ENCODE measurements around the gene EDIL3. TPM values are rescaled to one million over a fixed set of nuclear protein-coding genes. Genes with fewer than 3 reads are reported as not detected.

Gene EDIL3
- total and polyA plus RNA-seq, 2 of the 13 experiments (the other 11 are each of a cell fraction or from before 2014, with no cell fraction given): 0.01 TPM; not detected in 1

DNA sequence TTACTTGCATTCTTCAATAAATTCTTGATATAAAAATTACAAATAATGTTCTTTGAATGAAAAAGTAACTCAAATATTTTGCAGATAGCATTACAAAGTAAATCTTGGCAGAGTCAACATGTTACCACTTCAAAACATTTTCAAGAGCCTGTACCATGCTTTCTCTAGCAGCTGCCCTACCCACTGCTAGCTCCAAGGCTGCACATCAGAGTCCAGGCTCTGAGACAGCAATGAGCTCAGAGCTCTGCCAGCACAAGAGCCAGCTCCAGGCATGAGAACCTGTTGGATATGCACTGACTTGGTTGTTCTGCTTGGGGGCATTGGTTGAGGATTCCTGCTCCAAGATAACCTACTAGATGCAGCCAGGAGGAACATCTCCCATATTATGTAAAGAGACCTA, 452.7 kb downstream of the EDIL3 start:
- H3K4me1 ChIP-seq (ENCODE audit: insufficient read depth, low read length): no peaks in the 10 kb centered on the region
- ATAC-seq (no peak), DNase-seq (ENCODE audit: low spot score) (no peak), FAIRE-seq (no peak)
- no peaks in the 10 kb centered on the region for H3K27me3 ChIP-seq (ENCODE audit: control insufficient read depth in 1 of 2, insufficient read depth in 2 of 2, low read length in 2 of 2)
- peaks cover 12% of the 10 kb centered on the region; the same call in 1 of the 2 replicates for H3K9me3 ChIP-seq (ENCODE audit: low read length)
- no peak overlapping the region for H3K27ac ChIP-seq (ENCODE audit: extremely low read length, insufficient read depth, low read length)
- no peak overlapping the region for H3K4me2 ChIP-seq (ENCODE audit: low read depth, low read length)
- H4K20me1 ChIP-seq (ENCODE audit: insufficient read depth, low read length): no peaks in the 10 kb centered on the region
- no peak overlapping the region for H3K9ac ChIP-seq (ENCODE audit: insufficient read depth, low read depth, low read length)
- in situ Hi-C loops (cut with HindIII; ENCODE audit: extremely low pct_ligation_motif_present, low pct_unique_long_range_greater_than_20kb) (no loop called here), intact Hi-C loops (cut with micrococcal nuclease; ENCODE audit: unreplicated experiment) (no loop called here)
- H3K36me3 ChIP-seq (replicated peaks in 1 of 2; ENCODE audit: control insufficient read depth in 1 of 2, insufficient read depth in 2 of 2, low read length in 2 of 2): no peaks in the 10 kb centered on the region
- TF ChIP-seq, protein P1, sequence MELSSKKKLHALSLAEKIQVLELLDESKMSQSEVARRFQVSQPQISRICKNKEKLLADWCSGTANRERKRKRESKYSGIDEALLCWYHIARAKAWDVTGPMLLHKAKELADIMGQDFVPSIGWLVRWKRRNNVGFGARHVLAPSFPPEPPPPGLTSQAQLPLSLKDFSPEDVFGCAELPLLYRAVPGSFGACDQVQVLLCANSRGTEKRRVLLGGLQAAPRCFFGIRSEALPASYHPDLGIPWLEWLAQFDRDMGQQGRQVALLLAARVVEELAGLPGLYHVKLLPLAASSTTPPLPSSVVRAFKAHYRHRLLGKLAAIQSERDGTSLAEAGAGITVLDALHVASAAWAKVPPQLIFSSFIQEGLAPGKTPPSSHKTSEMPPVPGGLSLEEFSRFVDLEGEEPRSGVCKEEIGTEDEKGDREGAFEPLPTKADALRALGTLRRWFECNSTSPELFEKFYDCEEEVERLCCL (CRISPR knock-in tag; IDR thresholded peaks at IDR 0.05; ENCODE audit: borderline replicate concordance): no peak
- no peak for TF ChIP-seq ZNF7 (CRISPR knock-in tag; IDR thresholded peaks at IDR 0.05)
- no peak for TF ChIP-seq TCF7 (IDR thresholded peaks at IDR 0.05; ENCODE audit: low read depth)
- no peak overlapping the region for H2AFZ ChIP-seq (ENCODE audit: low read length)
- ChIA-PET CTCF (ENCODE audit: low intra/inter-chr PET ratio, low total read pairs) (no interaction called here), POLR2A (no interaction called here)
- BruUV-seq (replicated peaks): no TSS peak
- H3K4me3 ChIP-seq (replicated peaks in 1 of 3; ENCODE audit: insufficient read depth in 1 of 3, low read depth in 2 of 3, low read length in 3 of 3): no peak overlapping the region
- H3K79me2 ChIP-seq (ENCODE audit: insufficient read depth, low read length): no peaks in the 10 kb centered on the region

GRCh38 chr5:83927140-83927733, 457.4 kb downstream of the EDIL3 start:
- ChIA-PET POLR2A (no interaction called here), CTCF (ENCODE audit: low intra/inter-chr PET ratio, low total read pairs) (interaction anchor here (1.9 kb wide), 1 partner anchor 209 kb away, joined by 6 read pairs; no protein-coding TSS in a partner anchor)
- 2% methylated on average over 4 of the region's 4 CpGs for WGBS (ENCODE audit: low lambda C conversion rate)
- no TSS peak for BruUV-seq (replicated peaks)
- Histone ChIP-seq H3K9me3 (ENCODE audit: low read length) (peaks cover 4% of the 10 kb centered on the region; the same call in 1 of the 2 replicates), H3K9ac (ENCODE audit: insufficient read depth, low read depth, low read length) (no peak overlapping the region), H3K79me2 (ENCODE audit: insufficient read depth, low read length) (no peaks in the 10 kb centered on the region), H3K27me3 (ENCODE audit: control insufficient read depth in 1 of 2, insufficient read depth in 2 of 2, low read length in 2 of 2) (no peaks in the 10 kb centered on the region), H3K27ac (ENCODE audit: extremely low read length, insufficient read depth, low read length) (no peak overlapping the region), H3K4me1 (ENCODE audit: insufficient read depth, low read length) (no peaks in the 10 kb centered on the region), H3K4me2 (ENCODE audit: low read depth, low read length) (no peak overlapping the region), H3K36me3 (replicated peaks in 1 of 2; ENCODE audit: control insufficient read depth in 1 of 2, insufficient read depth in 2 of 2, low read length in 2 of 2) (no peaks in the 10 kb centered on the region), H3K4me3 (replicated peaks in 1 of 3; ENCODE audit: insufficient read depth in 1 of 3, low read depth in 2 of 3, low read length in 3 of 3) (no peak overlapping the region), H2AFZ (ENCODE audit: low read length) (no peak overlapping the region), H4K20me1 (ENCODE audit: insufficient read depth, low read length) (no peaks in the 10 kb centered on the region; the same call in 1 of the 2 replicates)
- FAIRE-seq (peak; percentile 66), DNase-seq (ENCODE audit: low spot score) (peak; percentile 41), ATAC-seq (peak; percentile 80)
- in situ Hi-C loops (cut with HindIII; ENCODE audit: extremely low pct_ligation_motif_present, low pct_unique_long_range_greater_than_20kb): no loop called here
- intact Hi-C loops (cut with micrococcal nuclease; ENCODE audit: unreplicated experiment): loop anchor here (1.0 to 10.0 kb wide), 2 partner anchors 209 to 328 kb away; no protein-coding TSS in a partner anchor
- TF ChIP-seq, protein P2, sequence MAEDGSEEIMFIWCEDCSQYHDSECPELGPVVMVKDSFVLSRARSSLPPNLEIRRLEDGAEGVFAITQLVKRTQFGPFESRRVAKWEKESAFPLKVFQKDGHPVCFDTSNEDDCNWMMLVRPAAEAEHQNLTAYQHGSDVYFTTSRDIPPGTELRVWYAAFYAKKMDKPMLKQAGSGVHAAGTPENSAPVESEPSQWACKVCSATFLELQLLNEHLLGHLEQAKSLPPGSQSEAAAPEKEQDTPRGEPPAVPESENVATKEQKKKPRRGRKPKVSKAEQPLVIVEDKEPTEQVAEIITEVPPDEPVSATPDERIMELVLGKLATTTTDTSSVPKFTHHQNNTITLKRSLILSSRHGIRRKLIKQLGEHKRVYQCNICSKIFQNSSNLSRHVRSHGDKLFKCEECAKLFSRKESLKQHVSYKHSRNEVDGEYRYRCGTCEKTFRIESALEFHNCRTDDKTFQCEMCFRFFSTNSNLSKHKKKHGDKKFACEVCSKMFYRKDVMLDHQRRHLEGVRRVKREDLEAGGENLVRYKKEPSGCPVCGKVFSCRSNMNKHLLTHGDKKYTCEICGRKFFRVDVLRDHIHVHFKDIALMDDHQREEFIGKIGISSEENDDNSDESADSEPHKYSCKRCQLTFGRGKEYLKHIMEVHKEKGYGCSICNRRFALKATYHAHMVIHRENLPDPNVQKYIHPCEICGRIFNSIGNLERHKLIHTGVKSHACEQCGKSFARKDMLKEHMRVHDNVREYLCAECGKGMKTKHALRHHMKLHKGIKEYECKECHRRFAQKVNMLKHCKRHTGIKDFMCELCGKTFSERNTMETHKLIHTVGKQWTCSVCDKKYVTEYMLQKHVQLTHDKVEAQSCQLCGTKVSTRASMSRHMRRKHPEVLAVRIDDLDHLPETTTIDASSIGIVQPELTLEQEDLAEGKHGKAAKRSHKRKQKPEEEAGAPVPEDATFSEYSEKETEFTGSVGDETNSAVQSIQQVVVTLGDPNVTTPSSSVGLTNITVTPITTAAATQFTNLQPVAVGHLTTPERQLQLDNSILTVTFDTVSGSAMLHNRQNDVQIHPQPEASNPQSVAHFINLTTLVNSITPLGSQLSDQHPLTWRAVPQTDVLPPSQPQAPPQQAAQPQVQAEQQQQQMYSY (CRISPR knock-in tag; IDR thresholded peaks at IDR 0.05): no peak
- no peak for TF ChIP-seq NBN (conservative IDR thresholded peaks at IDR 0.05)
- TF ChIP-seq CBX1 (IDR thresholded peaks at IDR 0.05; ENCODE audit: low read depth): no peak
- peak; percentile 70 for TF ChIP-seq STAG1 (CRISPR knock-in tag; IDR thresholded peaks at IDR 0.05)
- TF ChIP-seq, protein P3, sequence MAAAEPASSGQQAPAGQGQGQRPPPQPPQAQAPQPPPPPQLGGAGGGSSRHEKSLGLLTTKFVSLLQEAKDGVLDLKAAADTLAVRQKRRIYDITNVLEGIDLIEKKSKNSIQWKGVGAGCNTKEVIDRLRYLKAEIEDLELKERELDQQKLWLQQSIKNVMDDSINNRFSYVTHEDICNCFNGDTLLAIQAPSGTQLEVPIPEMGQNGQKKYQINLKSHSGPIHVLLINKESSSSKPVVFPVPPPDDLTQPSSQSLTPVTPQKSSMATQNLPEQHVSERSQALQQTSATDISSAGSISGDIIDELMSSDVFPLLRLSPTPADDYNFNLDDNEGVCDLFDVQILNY (CRISPR knock-in tag; conservative IDR thresholded peaks at IDR 0.05): no peak
- TF ChIP-seq ZNF24 (IDR thresholded peaks at IDR 0.05): no peak
- no peak for TF ChIP-seq EP300 (IDR thresholded peaks at IDR 0.05; ENCODE audit: low read depth in 2 of 2, low read length in 2 of 2)
- TF ChIP-seq EP300 (CRISPR knock-in tag; IDR thresholded peaks at IDR 0.05; ENCODE audit: borderline replicate concordance): no peak
- TF ChIP-seq TOPORS (CRISPR knock-in tag; IDR thresholded peaks at IDR 0.05): no peak
- TF ChIP-seq RBM39 (IDR thresholded peaks at IDR 0.05; ENCODE audit: low read depth, low read length, poor library complexity, severe bottlenecking): no peak

Measured in HepG2 (cell line).